HepG2 (cell line): ENCODE data around the gene IER2. TPM values are rescaled to one million over a fixed set of nuclear protein-coding genes. Genes with fewer than 3 reads are reported as not detected.

Experiments
- ATAC-seq: fragments of 200-7000 bp; cut with Tn5 transposase; 3 replicates; pipeline ENCODE4 v1.9.1; 2020; ENCODE audit warnings: mild to moderate bottlenecking, moderate library complexity
- BruUV-seq: library from RNA; stranded (reverse); fragments of 400-500 nt; replicated peaks from 2 replicates; lab custom pipeline; 2021; lab: Mats Ljungman, UMichigan
- CTCF ChIA-PET: fragments of 300-600 bp; formaldehyde crosslinking; extraction: SDS; loops from one replicate; lab custom pipeline; 2021; ENCODE audit warnings: low total read pairs, inconsistent platforms, low intra/inter-chr PET ratio; lab: Yijun Ruan, JAX
- POLR2A ChIA-PET: fragments of 350-600 bp; sonication (Branson Sonifier 250); formaldehyde crosslinking; loops from one replicate; lab custom pipeline; 2020; ENCODE audit warnings: antibody characterized with exemption, inconsistent platforms; lab: Yijun Ruan, JAX
- DNase-seq: peaks from one replicate; pipeline ENCODE4 v3.0.0-alpha.2; 2015; ENCODE audit warnings: low spot score
- FAIRE-seq: peaks from 3 replicates; lab custom pipeline; 2011; peaks lifted over from hg19 to GRCh38; lab: Jason Lieb, UNC
- H2AFZ ChIP-seq: one replicate; pipeline ENCODE4 v1.6.1; 2011; ENCODE audit warnings: low read length, inconsistent platforms
- H3K27ac ChIP-seq: fragments of 300-600 bp; 3 replicates; pipeline ENCODE4 v1.8.0; 2011; ENCODE audit warnings: mixed run types, mild to moderate bottlenecking, mixed read lengths, low read length, inconsistent platforms; ENCODE audit not compliant: insufficient read depth; ENCODE audit errors: extremely low read length
- H3K27me3 ChIP-seq, 2 experiments: fragments of 200-600 bp in 1 of 2; 2 replicates in 1 of 2; 3 replicates in 1 of 2; pipeline versions ENCODE4 v1.6.0 to v1.8.0; 2011; ENCODE audit warnings: low read length in 2 of 2, mild to moderate bottlenecking in 2 of 2, moderate library complexity in 2 of 2, inconsistent platforms in 1 of 2; ENCODE audit not compliant: insufficient read depth in 2 of 2, control insufficient read depth in 1 of 2
- H3K36me3 ChIP-seq, 2 experiments: fragments of 200-600 bp in 1 of 2; replicated peaks in 1 of 2; 2 replicates in 1 of 2; 3 replicates in 1 of 2; pipeline versions ENCODE4 v1.5.1 to v1.8.0; 2011; ENCODE audit warnings: low read length in 2 of 2, inconsistent platforms in 1 of 2; ENCODE audit not compliant: insufficient read depth in 2 of 2, control insufficient read depth in 1 of 2
- H3K4me1 ChIP-seq: 2 replicates; pipeline ENCODE4 v1.5.1; 2012; ENCODE audit warnings: low read length, inconsistent platforms; ENCODE audit not compliant: insufficient read depth
- H3K4me2 ChIP-seq: 2 replicates; pipeline ENCODE4 v1.6.0; 2011; ENCODE audit warnings: low read depth, low read length, inconsistent platforms
- H3K4me3 ChIP-seq, 3 experiments: fragments of 200-600 bp in 1 of 3; sonication (generic), shearing (Covaris generic) in 1 of 3; replicated peaks in 1 of 3; 2 replicates each; pipeline ENCODE4 v1.5.1; 2011 to 2016; ENCODE audit warnings: low read length in 3 of 3, inconsistent platforms in 2 of 3, low read depth in 2 of 3, mild to moderate bottlenecking in 2 of 3, control low read depth in 1 of 3, mixed read lengths in 1 of 3; ENCODE audit not compliant: insufficient read depth in 1 of 3
- H3K79me2 ChIP-seq: one replicate; pipeline ENCODE4 v1.6.1; 2011; ENCODE audit warnings: low read length, inconsistent platforms; ENCODE audit not compliant: insufficient read depth
- H3K9ac ChIP-seq: 2 replicates; pipeline ENCODE4 v1.6.0; 2011; ENCODE audit warnings: mild to moderate bottlenecking, low read depth, low read length, inconsistent platforms; ENCODE audit not compliant: insufficient read depth
- H3K9me3 ChIP-seq: 2 replicates; pipeline ENCODE4 v1.5.1; 2012; ENCODE audit warnings: mild to moderate bottlenecking, low read length
- H4K20me1 ChIP-seq: 2 replicates; pipeline ENCODE4 v1.6.0; 2011; ENCODE audit warnings: inconsistent platforms, mild to moderate bottlenecking, low read length, moderate library complexity; ENCODE audit not compliant: insufficient read depth
- CHD4 ChIP-seq: fragments of 200-600 bp; sonication (generic); IDR thresholded peaks from 2 replicates; pipeline ENCODE4 v1.7.0; 2017; ENCODE audit warnings: mild to moderate bottlenecking, low read length, borderline replicate concordance
- ETV6 ChIP-seq: sonication (generic); formaldehyde crosslinking; conservative IDR thresholded peaks from 2 replicates; pipeline ENCODE4 v1.4.0; 2020; ENCODE audit warnings: missing genetic modification reagents
- FOXK1 ChIP-seq: sonication (generic); formaldehyde crosslinking; IDR thresholded peaks from 2 replicates; pipeline ENCODE4 v1.4.0; 2020; ENCODE audit warnings: low read depth, missing genetic modification reagents, borderline replicate concordance
- KDM2A ChIP-seq: sonication (generic); formaldehyde crosslinking; IDR thresholded peaks from 2 replicates; pipeline ENCODE4 v1.4.0; 2020; ENCODE audit warnings: low read depth, missing genetic modification reagents, borderline replicate concordance
- MYC ChIP-seq: sonication (generic); formaldehyde crosslinking; IDR thresholded peaks from 2 replicates; pipeline ENCODE4 v1.9.0; 2021; ENCODE audit warnings: missing genetic modification reagents, borderline replicate concordance
- NCOA1 ChIP-seq: sonication (generic); formaldehyde crosslinking; IDR thresholded peaks from 2 replicates; pipeline ENCODE4 v1.9.0; 2021; ENCODE audit warnings: missing genetic modification reagents
- NFRKB ChIP-seq: fragments of 450-650 bp; IDR thresholded peaks from 2 replicates; pipeline ENCODE4 v1.6.1; 2017
- NR2C2 ChIP-seq: sonication (generic); formaldehyde crosslinking; IDR thresholded peaks from 2 replicates; pipeline ENCODE4 v1.4.0; 2020; ENCODE audit warnings: missing genetic modification reagents, mild to moderate bottlenecking, moderate library complexity, borderline replicate concordance
- PBX2 ChIP-seq: IDR thresholded peaks from 2 replicates; pipeline ENCODE4 v1.6.1; 2016; ENCODE audit warnings: control low read depth
- ZBTB42 ChIP-seq: sonication (generic); formaldehyde crosslinking; IDR thresholded peaks from 2 replicates; pipeline ENCODE4 v1.5.0; 2020; ENCODE audit warnings: mild to moderate bottlenecking, missing genetic modification reagents
- ZC3H13 ChIP-seq: sonication (generic); formaldehyde crosslinking; IDR thresholded peaks from 2 replicates; pipeline ENCODE4 v1.8.1; 2023; ENCODE audit warnings: mild to moderate bottlenecking, missing genetic modification reagents, moderate library complexity
- ZNF577 ChIP-seq: sonication (generic); formaldehyde crosslinking; IDR thresholded peaks from 2 replicates; pipeline ENCODE4 v1.4.0; 2020; ENCODE audit warnings: mild to moderate bottlenecking, low read depth, missing genetic modification reagents, borderline replicate concordance
- WGBS: methylation state at CpG from one replicate; pipeline ENCODE4 v1.1.6; 2017; ENCODE audit warnings: low lambda C conversion rate; 5-methylcytosine and 5-hydroxymethylcytosine counted together
- in situ Hi-C: cut with HindIII; loops from 2 replicates; pipeline ENCODE4 v1.10.0; 2017; ENCODE audit warnings: low pct_unique_long_range_greater_than_20kb; ENCODE audit not compliant: extremely low pct_ligation_motif_present
- intact Hi-C: fragments of 100-400 bp; cut with micrococcal nuclease; formaldehyde crosslinking; loops from one replicate; pipeline ENCODE4 v1.10.0; 2022; ENCODE audit not compliant: unreplicated experiment
- polyA plus RNA-seq, 8 experiments: library from polyadenylated mRNA; depleted of rRNA in 3 of 8; stranded (reverse) in 7 of 8; unstranded in 1 of 8; fragments of >200 nt; fragmentation: Illumina TruSeq in 4 of 8; extraction: Trizol in 4 of 8; gene quantifications; 2 replicates each; pipeline versions ENCODE4 v1.2.1 to v1.2.3, GENCODE V29; 2011 to 2016; ENCODE audit warnings: low read depth in 4 of 8, missing spikeins in 1 of 8, mixed read lengths in 1 of 8; ENCODE audit not compliant: insufficient read depth in 1 of 8
- total RNA-seq, 5 experiments: library from RNA; depleted of rRNA; stranded (reverse); fragments of >200 nt; fragmentation: Illumina TruSeq; extraction: Trizol; gene quantifications; 2 replicates each; pipeline ENCODE4 v1.2.3, GENCODE V29; 2016; ENCODE audit warnings: low read depth in 1 of 5
- TF ChIP-seq, protein P1 (sequence below): sonication (generic); formaldehyde crosslinking; IDR thresholded peaks from 2 replicates; pipeline ENCODE4 v1.8.1; 2023; ENCODE audit warnings: mild to moderate bottlenecking, moderate library complexity, missing genetic modification reagents
- TF ChIP-seq, protein P2 (sequence below): sonication (generic); formaldehyde crosslinking; IDR thresholded peaks from 2 replicates; pipeline ENCODE4 v1.8.1; 2023; ENCODE audit warnings: mild to moderate bottlenecking, missing genetic modification reagents

The IER2 gene
- total and polyA plus RNA-seq, 2 of the 13 experiments (the other 11 are each of a cell fraction or from before 2014, with no cell fraction given), result 10.1 to 14.3 TPM

DNA sequence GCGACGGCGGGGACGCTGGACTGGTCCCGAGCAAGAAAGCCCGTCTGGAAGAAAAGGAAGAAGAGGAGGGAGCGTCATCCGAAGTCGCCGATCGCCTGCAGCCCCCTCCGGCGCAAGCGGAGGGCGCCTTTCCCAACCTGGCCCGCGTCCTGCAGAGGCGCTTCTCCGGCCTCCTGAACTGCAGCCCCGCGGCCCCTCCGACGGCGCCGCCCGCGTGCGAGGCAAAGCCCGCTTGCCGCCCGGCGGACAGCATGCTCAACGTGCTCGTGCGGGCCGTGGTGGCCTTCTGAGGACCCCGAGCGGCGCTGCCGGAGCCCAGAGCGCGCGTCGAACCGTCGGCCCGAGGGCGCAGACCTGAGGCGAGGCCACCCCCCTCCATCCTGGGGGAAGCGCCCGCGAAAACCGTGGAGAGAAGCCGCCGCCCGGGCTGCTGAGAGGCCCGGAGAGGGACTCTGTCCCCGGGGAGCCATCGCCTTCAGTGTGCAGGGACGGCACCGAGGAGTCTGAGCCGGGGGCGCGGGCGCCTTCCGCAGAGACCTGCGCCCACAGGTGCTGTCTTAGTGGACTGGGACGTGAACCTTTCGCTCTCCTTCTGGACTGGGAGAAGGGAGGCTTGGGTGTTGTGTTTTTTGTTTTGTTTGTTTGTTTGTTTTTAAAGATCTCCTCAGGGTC is 3.5 kb downstream of the IER2 start (continued):
- TF ChIP-seq, protein P1, sequence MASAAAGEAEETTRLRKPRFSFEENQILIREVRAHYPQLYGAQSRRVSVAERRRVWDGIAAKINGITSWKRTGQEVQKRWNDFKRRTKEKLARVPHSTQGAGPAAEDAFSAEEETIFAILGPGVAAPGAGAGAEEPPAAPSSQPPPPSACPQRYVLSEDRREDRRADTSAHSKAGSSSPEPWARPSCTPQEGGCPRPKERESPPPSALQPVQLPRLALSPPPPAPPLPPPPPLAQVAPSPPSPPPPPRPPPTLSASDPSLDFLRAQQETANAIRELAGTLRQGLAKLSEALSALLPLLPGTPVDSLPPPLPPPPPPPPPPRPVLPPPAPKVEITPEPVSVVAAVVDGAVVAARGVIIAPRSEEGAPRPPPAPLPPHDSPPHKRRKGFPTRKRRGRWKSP (CRISPR knock-in tag), result 0 out of 2 replicates have a peak, but pooled peaks have one; percentile 14
- TF ChIP-seq NCOA1 (CRISPR knock-in tag) (no peak), FOXK1 (no peak), ZBTB42 (CRISPR knock-in tag) (no peak), ZC3H13 (CRISPR knock-in tag) (peak; percentile 32), NR2C2 (CRISPR knock-in tag) (no peak), KDM2A (CRISPR knock-in tag) (0 out of 2 replicates have a peak, but pooled peaks have one; percentile 14), ETV6 (no peak), NFRKB (no peak)

DNA sequence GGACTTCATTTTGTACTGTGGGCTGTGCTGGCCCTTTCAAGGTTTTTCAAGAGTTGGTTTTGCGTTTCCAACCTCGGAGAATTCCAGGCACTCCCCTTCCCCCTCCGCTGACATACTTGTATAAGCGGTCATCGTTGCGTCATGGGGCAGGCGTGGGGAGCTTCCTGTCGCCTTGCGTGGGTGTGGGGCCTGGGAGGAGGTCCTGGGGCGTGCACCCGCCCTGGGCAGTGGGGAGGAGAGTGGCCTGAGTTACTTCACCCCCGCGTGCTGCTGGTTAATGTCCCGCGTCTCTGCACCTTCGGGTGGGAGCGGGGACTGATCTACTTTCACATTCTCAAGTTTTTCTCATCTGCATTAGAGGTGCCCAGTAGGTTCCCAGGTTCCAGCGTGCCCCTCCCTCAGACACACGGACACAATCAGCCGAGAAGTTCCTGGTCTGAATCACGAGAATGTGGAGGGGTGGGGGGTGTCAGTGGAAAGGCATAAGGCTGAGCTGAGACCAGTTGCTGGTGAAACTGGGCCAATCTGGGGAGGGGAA is 4.1 kb downstream of the IER2 start:
- ChIA-PET CTCF (interaction anchor here (1.2 kb wide), 1 partner anchor 41 kb away, joined by 3 read pairs; no protein-coding TSS in a partner anchor), POLR2A (interaction anchor here (1.6 to 3.0 kb wide), 8 partner anchors 9 to 177 kb away, joined by 3 to 63 read pairs (median 8); partner anchors contain the start of gene NACC1)
- intact Hi-C loops (loop anchor here (5.0 kb wide), 2 partner anchors 37 to 693 kb away; partner anchors contain the start of genes NACC1 and TRMT1), in situ Hi-C loops (loop anchor here (5.0 kb wide), 2 partner anchors 37 to 38 kb away; partner anchors contain the start of genes NACC1 and TRMT1)
- Histone ChIP-seq H3K4me2 (peak overlapping the region; percentile 96), H3K4me3 (peak overlapping the region; percentile 57 to 91 (median 74)), H3K4me1 (peaks cover 35% of the 10 kb centered on the region), H3K27me3 (no peaks in the 10 kb centered on the region; a peak in 1 of 5 replicates), H3K36me3 (no peaks in the 10 kb centered on the region), H3K79me2 (peaks cover 42% of the 10 kb centered on the region), H3K27ac (peak overlapping the region; percentile 95), H2AFZ (no peak overlapping the region), H3K9me3 (no peaks in the 10 kb centered on the region), H3K9ac (peak overlapping the region; percentile 94), H4K20me1 (peaks cover 3% of the 10 kb centered on the region; the same call in 1 of the 2 replicates)
- peak; percentile 65 for DNase-seq
- WGBS, result under 1% methylated on average over 14 of the region's 21 CpGs
- no peak for ATAC-seq
- FAIRE-seq, result no peak
- no TSS peak for BruUV-seq
- TF ChIP-seq CHD4 (no peak), ZNF577 (CRISPR knock-in tag) (no peak), PBX2 (CRISPR knock-in tag) (no peak), MYC (CRISPR knock-in tag) (no peak), NFRKB (no peak)
- TF ChIP-seq, protein P2, sequence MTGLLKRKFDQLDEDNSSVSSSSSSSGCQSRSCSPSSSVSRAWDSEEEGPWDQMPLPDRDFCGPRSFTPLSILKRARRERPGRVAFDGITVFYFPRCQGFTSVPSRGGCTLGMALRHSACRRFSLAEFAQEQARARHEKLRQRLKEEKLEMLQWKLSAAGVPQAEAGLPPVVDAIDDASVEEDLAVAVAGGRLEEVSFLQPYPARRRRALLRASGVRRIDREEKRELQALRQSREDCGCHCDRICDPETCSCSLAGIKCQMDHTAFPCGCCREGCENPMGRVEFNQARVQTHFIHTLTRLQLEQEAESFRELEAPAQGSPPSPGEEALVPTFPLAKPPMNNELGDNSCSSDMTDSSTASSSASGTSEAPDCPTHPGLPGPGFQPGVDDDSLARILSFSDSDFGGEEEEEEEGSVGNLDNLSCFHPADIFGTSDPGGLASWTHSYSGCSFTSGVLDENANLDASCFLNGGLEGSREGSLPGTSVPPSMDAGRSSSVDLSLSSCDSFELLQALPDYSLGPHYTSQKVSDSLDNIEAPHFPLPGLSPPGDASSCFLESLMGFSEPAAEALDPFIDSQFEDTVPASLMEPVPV (CRISPR knock-in tag), result no peak
